Breast epithelium (tissue), 3 donors: Measurements from ENCODE around the gene OSBPL5.

Source experiments
- POLR2A ChIP-seq: fragments of 450-650 bp; IDR thresholded peaks from one replicate; pipeline ENCODE4 v1.6.1; 2016; ENCODE audit warnings: antibody characterized with exemption, mild to moderate bottlenecking, moderate library complexity
- POLR2AphosphoS5 ChIP-seq, 3 donors: sonication (generic); formaldehyde crosslinking; IDR thresholded peaks; one replicate each; pipeline ENCODE4 v1.6.1; 2017; ENCODE audit warnings: antibody characterized with exemption in 3 of 3
- TF ChIP-seq, protein P1 (sequence below), 3 donors: fragments of 450-650 bp; IDR thresholded peaks; one replicate each; pipeline ENCODE4 v1.5.1; 2016 to 2017; ENCODE audit warnings: antibody characterized with exemption in 3 of 3, mild to moderate bottlenecking in 3 of 3, moderate library complexity in 3 of 3

DNA sequence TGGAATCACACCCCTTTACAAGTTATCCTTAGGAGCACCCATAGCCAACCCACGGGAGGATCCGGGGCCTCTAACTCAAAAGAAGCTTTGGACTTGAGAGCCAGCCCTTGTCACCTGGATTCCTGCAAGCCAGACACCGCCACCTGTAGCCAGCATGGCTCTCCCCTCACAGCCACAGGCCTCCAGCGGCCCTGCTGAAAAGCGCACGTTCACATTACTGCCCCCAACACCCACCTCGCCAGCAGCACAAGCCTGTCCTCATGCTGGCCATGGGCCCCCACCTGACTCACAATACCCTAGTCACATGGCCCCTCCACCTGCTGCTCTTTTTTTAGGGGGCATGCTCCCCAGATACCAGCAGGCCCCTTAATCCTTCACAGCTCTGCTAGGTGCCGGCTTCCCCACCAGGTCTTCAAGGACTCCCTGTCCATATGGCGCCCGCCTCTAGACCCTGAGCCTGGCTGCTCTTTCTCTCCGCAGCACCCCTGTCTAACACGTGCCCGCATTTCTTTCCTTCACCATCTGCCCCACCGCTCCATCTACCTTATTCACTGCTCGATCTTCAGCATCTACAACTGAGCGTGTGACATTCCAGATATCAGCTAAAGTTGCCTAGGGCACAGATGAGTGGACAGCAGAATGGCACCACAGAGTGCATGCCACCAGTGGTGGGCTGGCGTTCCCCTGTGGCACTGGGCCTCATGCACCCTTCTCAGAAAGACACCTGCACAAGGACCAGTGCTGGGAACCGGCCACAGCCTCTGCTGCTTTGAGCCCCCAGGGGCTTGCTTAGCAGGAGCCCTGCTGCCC lies 114.5 kb downstream of the OSBPL5 start:
- TF ChIP-seq, protein P1, sequence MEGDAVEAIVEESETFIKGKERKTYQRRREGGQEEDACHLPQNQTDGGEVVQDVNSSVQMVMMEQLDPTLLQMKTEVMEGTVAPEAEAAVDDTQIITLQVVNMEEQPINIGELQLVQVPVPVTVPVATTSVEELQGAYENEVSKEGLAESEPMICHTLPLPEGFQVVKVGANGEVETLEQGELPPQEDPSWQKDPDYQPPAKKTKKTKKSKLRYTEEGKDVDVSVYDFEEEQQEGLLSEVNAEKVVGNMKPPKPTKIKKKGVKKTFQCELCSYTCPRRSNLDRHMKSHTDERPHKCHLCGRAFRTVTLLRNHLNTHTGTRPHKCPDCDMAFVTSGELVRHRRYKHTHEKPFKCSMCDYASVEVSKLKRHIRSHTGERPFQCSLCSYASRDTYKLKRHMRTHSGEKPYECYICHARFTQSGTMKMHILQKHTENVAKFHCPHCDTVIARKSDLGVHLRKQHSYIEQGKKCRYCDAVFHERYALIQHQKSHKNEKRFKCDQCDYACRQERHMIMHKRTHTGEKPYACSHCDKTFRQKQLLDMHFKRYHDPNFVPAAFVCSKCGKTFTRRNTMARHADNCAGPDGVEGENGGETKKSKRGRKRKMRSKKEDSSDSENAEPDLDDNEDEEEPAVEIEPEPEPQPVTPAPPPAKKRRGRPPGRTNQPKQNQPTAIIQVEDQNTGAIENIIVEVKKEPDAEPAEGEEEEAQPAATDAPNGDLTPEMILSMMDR (IDR thresholded peaks at IDR 0.05) = no peak
- no peak for TF ChIP-seq POLR2A
- no peak for TF ChIP-seq POLR2AphosphoS5 (IDR thresholded peaks at IDR 0.05)
